Measurements from ENCODE around the gene ASB4. TPM values are rescaled to one million over a fixed set of nuclear protein-coding genes. Genes with fewer than 3 reads are reported as not detected.

Gene ASB4
- total and polyA plus RNA-seq, 2 experiments from 2014 or later = not detected

DNA sequence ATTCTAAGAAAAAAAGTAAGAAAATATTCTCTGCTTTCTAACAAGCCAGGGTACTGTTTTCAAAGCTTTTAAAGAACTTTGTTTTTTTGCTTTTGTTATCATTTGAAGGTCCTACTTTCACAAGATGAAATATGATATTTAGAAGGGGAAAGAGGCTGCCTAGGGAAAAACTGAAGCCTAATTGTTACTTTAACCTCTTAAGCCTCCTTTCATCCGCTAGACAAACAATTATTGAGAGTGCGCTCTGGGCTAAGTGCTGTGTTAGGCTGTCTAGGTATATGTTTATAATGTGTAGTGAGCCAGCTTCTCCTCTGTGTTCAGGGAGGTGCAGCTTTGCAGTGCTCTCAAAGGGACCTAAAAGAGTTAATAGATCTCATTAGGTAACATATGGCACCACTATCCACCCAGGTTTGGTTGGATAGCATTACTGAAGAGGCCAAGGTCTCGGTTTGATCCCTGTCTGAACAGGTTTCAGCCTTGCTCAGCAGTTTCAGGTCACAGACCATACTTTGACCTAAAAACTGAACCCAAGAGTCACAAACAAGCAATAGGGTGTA is 92.6 kb downstream of the ASB4 start (continued):
- TF ChIP-seq, protein P1, sequence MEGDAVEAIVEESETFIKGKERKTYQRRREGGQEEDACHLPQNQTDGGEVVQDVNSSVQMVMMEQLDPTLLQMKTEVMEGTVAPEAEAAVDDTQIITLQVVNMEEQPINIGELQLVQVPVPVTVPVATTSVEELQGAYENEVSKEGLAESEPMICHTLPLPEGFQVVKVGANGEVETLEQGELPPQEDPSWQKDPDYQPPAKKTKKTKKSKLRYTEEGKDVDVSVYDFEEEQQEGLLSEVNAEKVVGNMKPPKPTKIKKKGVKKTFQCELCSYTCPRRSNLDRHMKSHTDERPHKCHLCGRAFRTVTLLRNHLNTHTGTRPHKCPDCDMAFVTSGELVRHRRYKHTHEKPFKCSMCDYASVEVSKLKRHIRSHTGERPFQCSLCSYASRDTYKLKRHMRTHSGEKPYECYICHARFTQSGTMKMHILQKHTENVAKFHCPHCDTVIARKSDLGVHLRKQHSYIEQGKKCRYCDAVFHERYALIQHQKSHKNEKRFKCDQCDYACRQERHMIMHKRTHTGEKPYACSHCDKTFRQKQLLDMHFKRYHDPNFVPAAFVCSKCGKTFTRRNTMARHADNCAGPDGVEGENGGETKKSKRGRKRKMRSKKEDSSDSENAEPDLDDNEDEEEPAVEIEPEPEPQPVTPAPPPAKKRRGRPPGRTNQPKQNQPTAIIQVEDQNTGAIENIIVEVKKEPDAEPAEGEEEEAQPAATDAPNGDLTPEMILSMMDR (conservative IDR thresholded peaks at IDR 0.05; ENCODE audit: low read depth in 2 of 2) = no peak
- no peak for TF ChIP-seq CREB1 (CRISPR knock-in tag; IDR thresholded peaks at IDR 0.05; ENCODE audit: low read depth)
- no peak for TF ChIP-seq ZNF114 (CRISPR knock-in tag; IDR thresholded peaks at IDR 0.05)
- TF ChIP-seq JUNB (IDR thresholded peaks at IDR 0.05; ENCODE audit: unreplicated experiment) = no peak

DNA sequence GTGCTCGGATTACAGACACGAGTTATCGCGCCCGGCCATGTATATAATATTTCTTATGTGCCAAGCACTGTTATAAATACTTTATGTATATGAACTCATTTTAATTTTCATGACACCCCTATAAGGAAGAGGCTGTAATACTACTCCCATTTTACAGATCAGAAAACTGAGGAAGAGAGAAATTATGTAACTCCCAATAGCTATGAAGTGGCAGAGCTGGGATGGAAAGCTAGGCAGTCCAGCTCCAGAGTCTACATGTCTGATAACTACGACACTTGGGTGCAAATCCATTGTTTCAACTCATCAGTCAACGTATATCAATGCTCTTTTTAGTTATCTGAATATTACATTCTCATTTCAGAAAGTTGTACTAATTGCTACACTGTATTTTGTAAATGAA is 93.6 kb downstream of the ASB4 start:
- ATAC-seq (no peak), DNase-seq (ENCODE audit: low spot score) (no peak)
- Mint-ChIP-seq H3K36me3 (ENCODE audit: low read depth) (no peaks in the 10 kb centered on the region), H3K4me3 (no peak overlapping the region), H3K27ac (no peak overlapping the region), H3K4me1 (no peaks in the 10 kb centered on the region), H3K27me3 (ENCODE audit: insufficient read depth, low read depth, poor library complexity) (peaks cover 4% of the 10 kb centered on the region), H3K9me3 (no peaks in the 10 kb centered on the region)
- H2AFZ ChIP-seq = no peak overlapping the region
- H4K20me1 ChIP-seq (replicated peaks; ENCODE audit: insufficient read depth) = no peaks in the 10 kb centered on the region
- no peak overlapping the region for H3K4me3 ChIP-seq
- H3K4me2 ChIP-seq = no peak overlapping the region
- no peaks in the 10 kb centered on the region for H3F3A ChIP-seq (replicated peaks; ENCODE audit: low read depth)
- H3K9me2 ChIP-seq (ENCODE audit: insufficient read depth) = 0 out of 2 replicates have a peak, but pooled peaks cover 3% of the 10 kb centered on the region
- H3K4me1 ChIP-seq (ENCODE audit: insufficient read depth) = no peaks in the 10 kb centered on the region
- H3K79me2 ChIP-seq (replicated peaks; ENCODE audit: insufficient read depth) = no peaks in the 10 kb centered on the region
- no peaks in the 10 kb centered on the region for H3K27me3 ChIP-seq (ENCODE audit: insufficient read depth)
- no peak overlapping the region for H3K27ac ChIP-seq (ENCODE audit: low read depth)
- H3K36me3 ChIP-seq (ENCODE audit: insufficient read depth) = no peaks in the 10 kb centered on the region
- TF ChIP-seq, protein P2, sequence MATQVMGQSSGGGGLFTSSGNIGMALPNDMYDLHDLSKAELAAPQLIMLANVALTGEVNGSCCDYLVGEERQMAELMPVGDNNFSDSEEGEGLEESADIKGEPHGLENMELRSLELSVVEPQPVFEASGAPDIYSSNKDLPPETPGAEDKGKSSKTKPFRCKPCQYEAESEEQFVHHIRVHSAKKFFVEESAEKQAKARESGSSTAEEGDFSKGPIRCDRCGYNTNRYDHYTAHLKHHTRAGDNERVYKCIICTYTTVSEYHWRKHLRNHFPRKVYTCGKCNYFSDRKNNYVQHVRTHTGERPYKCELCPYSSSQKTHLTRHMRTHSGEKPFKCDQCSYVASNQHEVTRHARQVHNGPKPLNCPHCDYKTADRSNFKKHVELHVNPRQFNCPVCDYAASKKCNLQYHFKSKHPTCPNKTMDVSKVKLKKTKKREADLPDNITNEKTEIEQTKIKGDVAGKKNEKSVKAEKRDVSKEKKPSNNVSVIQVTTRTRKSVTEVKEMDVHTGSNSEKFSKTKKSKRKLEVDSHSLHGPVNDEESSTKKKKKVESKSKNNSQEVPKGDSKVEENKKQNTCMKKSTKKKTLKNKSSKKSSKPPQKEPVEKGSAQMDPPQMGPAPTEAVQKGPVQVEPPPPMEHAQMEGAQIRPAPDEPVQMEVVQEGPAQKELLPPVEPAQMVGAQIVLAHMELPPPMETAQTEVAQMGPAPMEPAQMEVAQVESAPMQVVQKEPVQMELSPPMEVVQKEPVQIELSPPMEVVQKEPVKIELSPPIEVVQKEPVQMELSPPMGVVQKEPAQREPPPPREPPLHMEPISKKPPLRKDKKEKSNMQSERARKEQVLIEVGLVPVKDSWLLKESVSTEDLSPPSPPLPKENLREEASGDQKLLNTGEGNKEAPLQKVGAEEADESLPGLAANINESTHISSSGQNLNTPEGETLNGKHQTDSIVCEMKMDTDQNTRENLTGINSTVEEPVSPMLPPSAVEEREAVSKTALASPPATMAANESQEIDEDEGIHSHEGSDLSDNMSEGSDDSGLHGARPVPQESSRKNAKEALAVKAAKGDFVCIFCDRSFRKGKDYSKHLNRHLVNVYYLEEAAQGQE (IDR thresholded peaks at IDR 0.05; ENCODE audit: unreplicated experiment) = no peak
- TF ChIP-seq ZNF114 (CRISPR knock-in tag; IDR thresholded peaks at IDR 0.05) (no peak), ZNF331 (CRISPR knock-in tag; IDR thresholded peaks at IDR 0.05; ENCODE audit: low read depth) (no peak), EZH2phosphoT487 (IDR thresholded peaks at IDR 0.05; ENCODE audit: unreplicated experiment) (no peak), CREB1 (CRISPR knock-in tag; IDR thresholded peaks at IDR 0.05; ENCODE audit: low read depth) (no peak), NANOG (IDR thresholded peaks at IDR 0.05; ENCODE audit: borderline replicate concordance) (no peak), JUNB (IDR thresholded peaks at IDR 0.05; ENCODE audit: unreplicated experiment) (no peak), EZH2 (IDR thresholded peaks at IDR 0.05; ENCODE audit: low read depth, unreplicated experiment) (no peak)
- TF ChIP-seq, protein P3, sequence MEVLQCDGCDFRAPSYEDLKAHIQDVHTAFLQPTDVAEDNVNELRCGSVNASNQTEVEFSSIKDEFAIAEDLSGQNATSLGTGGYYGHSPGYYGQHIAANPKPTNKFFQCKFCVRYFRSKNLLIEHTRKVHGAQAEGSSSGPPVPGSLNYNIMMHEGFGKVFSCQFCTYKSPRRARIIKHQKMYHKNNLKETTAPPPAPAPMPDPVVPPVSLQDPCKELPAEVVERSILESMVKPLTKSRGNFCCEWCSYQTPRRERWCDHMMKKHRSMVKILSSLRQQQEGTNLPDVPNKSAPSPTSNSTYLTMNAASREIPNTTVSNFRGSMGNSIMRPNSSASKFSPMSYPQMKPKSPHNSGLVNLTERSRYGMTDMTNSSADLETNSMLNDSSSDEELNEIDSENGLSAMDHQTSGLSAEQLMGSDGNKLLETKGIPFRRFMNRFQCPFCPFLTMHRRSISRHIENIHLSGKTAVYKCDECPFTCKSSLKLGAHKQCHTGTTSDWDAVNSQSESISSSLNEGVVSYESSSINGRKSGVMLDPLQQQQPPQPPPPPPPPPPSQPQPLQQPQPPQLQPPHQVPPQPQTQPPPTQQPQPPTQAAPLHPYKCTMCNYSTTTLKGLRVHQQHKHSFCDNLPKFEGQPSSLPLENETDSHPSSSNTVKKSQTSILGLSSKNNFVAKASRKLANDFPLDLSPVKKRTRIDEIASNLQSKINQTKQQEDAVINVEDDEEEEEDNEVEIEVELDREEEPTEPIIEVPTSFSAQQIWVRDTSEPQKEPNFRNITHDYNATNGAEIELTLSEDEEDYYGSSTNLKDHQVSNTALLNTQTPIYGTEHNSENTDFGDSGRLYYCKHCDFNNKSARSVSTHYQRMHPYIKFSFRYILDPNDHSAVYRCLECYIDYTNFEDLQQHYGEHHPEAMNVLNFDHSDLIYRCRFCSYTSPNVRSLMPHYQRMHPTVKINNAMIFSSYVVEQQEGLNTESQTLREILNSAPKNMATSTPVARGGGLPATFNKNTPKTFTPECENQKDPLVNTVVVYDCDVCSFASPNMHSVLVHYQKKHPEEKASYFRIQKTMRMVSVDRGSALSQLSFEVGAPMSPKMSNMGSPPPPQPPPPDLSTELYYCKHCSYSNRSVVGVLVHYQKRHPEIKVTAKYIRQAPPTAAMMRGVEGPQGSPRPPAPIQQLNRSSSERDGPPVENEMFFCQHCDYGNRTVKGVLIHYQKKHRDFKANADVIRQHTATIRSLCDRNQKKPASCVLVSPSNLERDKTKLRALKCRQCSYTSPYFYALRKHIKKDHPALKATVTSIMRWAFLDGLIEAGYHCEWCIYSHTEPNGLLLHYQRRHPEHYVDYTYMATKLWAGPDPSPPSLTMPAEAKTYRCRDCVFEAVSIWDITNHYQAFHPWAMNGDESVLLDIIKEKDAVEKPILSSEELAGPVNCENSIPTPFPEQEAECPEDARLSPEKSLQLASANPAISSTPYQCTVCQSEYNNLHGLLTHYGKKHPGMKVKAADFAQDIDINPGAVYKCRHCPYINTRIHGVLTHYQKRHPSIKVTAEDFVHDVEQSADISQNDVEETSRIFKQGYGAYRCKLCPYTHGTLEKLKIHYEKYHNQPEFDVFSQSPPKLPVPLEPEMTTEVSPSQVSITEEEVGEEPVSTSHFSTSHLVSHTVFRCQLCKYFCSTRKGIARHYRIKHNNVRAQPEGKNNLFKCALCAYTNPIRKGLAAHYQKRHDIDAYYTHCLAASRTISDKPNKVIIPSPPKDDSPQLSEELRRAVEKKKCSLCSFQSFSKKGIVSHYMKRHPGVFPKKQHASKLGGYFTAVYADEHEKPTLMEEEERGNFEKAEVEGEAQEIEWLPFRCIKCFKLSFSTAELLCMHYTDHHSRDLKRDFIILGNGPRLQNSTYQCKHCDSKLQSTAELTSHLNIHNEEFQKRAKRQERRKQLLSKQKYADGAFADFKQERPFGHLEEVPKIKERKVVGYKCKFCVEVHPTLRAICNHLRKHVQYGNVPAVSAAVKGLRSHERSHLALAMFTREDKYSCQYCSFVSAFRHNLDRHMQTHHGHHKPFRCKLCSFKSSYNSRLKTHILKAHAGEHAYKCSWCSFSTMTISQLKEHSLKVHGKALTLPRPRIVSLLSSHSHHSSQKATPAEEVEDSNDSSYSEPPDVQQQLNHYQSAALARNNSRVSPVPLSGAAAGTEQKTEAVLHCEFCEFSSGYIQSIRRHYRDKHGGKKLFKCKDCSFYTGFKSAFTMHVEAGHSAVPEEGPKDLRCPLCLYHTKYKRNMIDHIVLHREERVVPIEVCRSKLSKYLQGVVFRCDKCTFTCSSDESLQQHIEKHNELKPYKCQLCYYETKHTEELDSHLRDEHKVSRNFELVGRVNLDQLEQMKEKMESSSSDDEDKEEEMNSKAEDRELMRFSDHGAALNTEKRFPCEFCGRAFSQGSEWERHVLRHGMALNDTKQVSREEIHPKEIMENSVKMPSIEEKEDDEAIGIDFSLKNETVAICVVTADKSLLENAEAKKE (CRISPR knock-in tag; IDR thresholded peaks at IDR 0.05) = no peak
- TF ChIP-seq, protein P4, sequence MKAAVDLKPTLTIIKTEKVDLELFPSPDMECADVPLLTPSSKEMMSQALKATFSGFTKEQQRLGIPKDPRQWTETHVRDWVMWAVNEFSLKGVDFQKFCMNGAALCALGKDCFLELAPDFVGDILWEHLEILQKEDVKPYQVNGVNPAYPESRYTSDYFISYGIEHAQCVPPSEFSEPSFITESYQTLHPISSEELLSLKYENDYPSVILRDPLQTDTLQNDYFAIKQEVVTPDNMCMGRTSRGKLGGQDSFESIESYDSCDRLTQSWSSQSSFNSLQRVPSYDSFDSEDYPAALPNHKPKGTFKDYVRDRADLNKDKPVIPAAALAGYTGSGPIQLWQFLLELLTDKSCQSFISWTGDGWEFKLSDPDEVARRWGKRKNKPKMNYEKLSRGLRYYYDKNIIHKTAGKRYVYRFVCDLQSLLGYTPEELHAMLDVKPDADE (IDR thresholded peaks at IDR 0.05) = no peak

Data from GM23338 (cell line).